Spleen (tissue), 13 donors: ENCODE data around the gene KRT25. TPM values are rescaled to one million over a fixed set of nuclear protein-coding genes. Genes with fewer than 3 reads are reported as not detected.
A peak's percentile ranks its signal among the peaks of the same experiment; 100 is the strongest.

ENCODE experiments used
- DNase-seq: peaks from one replicate; pipeline ENCODE4 v3.0.0-alpha.2; 2020
- H3K27ac ChIP-seq, 8 donors: fragments of 200-600 bp; sonication (generic) in 7 of 8; 1 replicate in 4 of 8; 2 replicates in 4 of 8; pipeline versions ENCODE4 v1.5.0 to v1.8.0; 2016 to 2021; ENCODE audit warnings: inconsistent platforms in 4 of 8, mild to moderate bottlenecking in 4 of 8, moderate library complexity in 1 of 8
- H3K27me3 ChIP-seq, 7 donors: fragments of 200-600 bp; sonication (generic) in 6 of 7; replicated peaks in 1 of 7; 1 replicate in 4 of 7; 2 replicates in 3 of 7; pipeline versions ENCODE4 v1.5.0 to v1.8.0; 2016 to 2021; ENCODE audit warnings: inconsistent platforms in 3 of 7, mild to moderate bottlenecking in 1 of 7
- H3K36me3 ChIP-seq, 6 donors: fragments of 200-600 bp; sonication (generic) in 5 of 6; 1 replicate in 4 of 6; 2 replicates in 2 of 6; pipeline versions ENCODE4 v1.5.0 to v1.8.0; 2016 to 2021; ENCODE audit warnings: inconsistent platforms in 2 of 6
- H3K4me1 ChIP-seq, 6 donors: fragments of 200-600 bp; sonication (generic) in 5 of 6; 1 replicate in 3 of 6; 2 replicates in 3 of 6; pipeline versions ENCODE4 v1.5.0 to v1.8.0; 2016 to 2021; ENCODE audit warnings: inconsistent platforms in 3 of 6
- H3K4me3 ChIP-seq, 8 donors: fragments of 200-600 bp; sonication (generic) in 7 of 8; 1 replicate in 4 of 8; 2 replicates in 4 of 8; pipeline versions ENCODE4 v1.5.0 to v1.8.0; 2016 to 2021; ENCODE audit warnings: inconsistent platforms in 4 of 8, mild to moderate bottlenecking in 4 of 8, moderate library complexity in 2 of 8
- H3K9me3 ChIP-seq, 8 donors: fragments of 200-600 bp; sonication (generic) in 7 of 8; 1 replicate in 4 of 8; 2 replicates in 4 of 8; pipeline versions ENCODE4 v1.5.0 to v1.8.0; 2016 to 2021; ENCODE audit warnings: inconsistent platforms in 4 of 8
- POLR2A ChIP-seq, 3 donors: fragments of 450-650 bp; IDR thresholded peaks; one replicate each; pipeline ENCODE4 v1.5.1; 2017; ENCODE audit warnings: antibody characterized with exemption in 3 of 3, mild to moderate bottlenecking in 1 of 3
- POLR2AphosphoS5 ChIP-seq, 3 donors: sonication (generic); formaldehyde crosslinking; IDR thresholded peaks; one replicate each; pipeline ENCODE4 v1.5.1; 2017; ENCODE audit warnings: antibody characterized with exemption in 3 of 3
- WGBS, 5 donors: extraction: QIAGEN DNeasy Blood & Tissue Kit in 3 of 5; methylation state at CpG; one replicate each; pipeline versions ENCODE4 v1.1.5 to v1.1.7; 2013 to 2018; 5-methylcytosine and 5-hydroxymethylcytosine counted together
- intact Hi-C: fragments of 100-400 bp; cut with DNase I; formaldehyde crosslinking; loops from one replicate; pipeline ENCODE4 v1.15.0; 2023; ENCODE audit warnings: low total_unique reads
- long read RNA-seq, 2 donors: transcript quantifications; one replicate each; lab custom pipeline, GENCODE V29; 2026
- polyA plus RNA-seq, 3 donors: library from polyadenylated mRNA; stranded (reverse); fragments of 200-250 nt; gene quantifications; one replicate each; pipeline ENCODE4 v1.2.1, GENCODE V29; 2013
- total RNA-seq, 7 donors: library from RNA; depleted of rRNA in 3 of 7; stranded (reverse); fragments of >200 nt in 3 of 7; fragmentation: NEBNext Ultra II Directional in 4 of 7; extraction: Animal tissue kit (Norgen Biotek cat#: 25700) in 4 of 7; gene quantifications; one replicate each; pipeline versions ENCODE4 v1.1.0 to v1.2.1, GENCODE V29; 2016 to 2021
- TF ChIP-seq, protein P1 (sequence below), 11 experiments: fragments of 200-600 bp in 7 of 11; fragments of 450-650 bp in 4 of 11; sonication (generic) in 4 of 11; IDR thresholded peaks in 8 of 11; conservative IDR thresholded peaks in 3 of 11; 1 replicate in 7 of 11; 2 replicates in 4 of 11; pipeline versions ENCODE4 v1.4.0 to v1.8.0; 2016 to 2021; ENCODE audit warnings: antibody characterized with exemption in 11 of 11, inconsistent platforms in 4 of 11, mild to moderate bottlenecking in 1 of 11
- donor health status: healthy with polysubstance abuse.
- donor health status: DM: no; HTN: no; CAD: no; lungs with moderate emphysema.
- donor health status: DM: no; HTN: no; CAD: no.
- donor health status: Bipolar disorder and iron deficiency.
- donor health status: healthy.
- donor health status: DM: no; HTN: no; CAD: no.
- donor health status: DM: yes; HTN: yes; CAD: no.

KRT25 gene, protein sequence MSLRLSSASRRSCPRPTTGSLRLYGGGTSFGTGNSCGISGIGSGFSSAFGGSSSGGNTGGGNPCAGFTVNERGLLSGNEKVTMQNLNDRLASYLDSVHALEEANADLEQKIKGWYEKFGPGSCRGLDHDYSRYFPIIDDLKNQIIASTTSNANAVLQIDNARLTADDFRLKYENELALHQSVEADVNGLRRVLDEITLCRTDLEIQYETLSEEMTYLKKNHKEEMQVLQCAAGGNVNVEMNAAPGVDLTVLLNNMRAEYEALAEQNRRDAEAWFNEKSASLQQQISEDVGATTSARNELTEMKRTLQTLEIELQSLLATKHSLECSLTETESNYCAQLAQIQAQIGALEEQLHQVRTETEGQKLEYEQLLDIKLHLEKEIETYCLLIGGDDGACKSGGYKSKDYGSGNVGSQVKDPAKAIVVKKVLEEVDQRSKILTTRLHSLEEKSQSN
- total RNA-seq = not detected
- not detected for polyA plus RNA-seq
- long read RNA-seq, donor 1 = 0 reads
- long read RNA-seq, donor 2 = 0 reads

GRCh38 chr17:40755231-40755630 is at the start of gene KRT25:
TSS of gene KRT25 (minus strand) at chr17:40755331. CDS start at chr17:40755271, 60 bp downstream.
- WGBS, 5 donors = 69 to 87% (median 72%) methylated on average over 4 of the region's 4 CpGs
- no peaks in the 10 kb centered on the region for H3K36me3 ChIP-seq
- H3K4me1 ChIP-seq = no peaks in the 10 kb centered on the region
- peaks cover 4 to 37% (median 28%) of the 10 kb centered on the region in 8 donors for H3K9me3 ChIP-seq
- H3K27ac ChIP-seq = no peak within 1 kb of the TSS
- no peak for DNase-seq
- H3K27me3 ChIP-seq = peaks cover 0 to 32% (median 0%) of the 10 kb centered on the region in 7 donors
- H3K4me3 ChIP-seq = no peak within 1 kb of the TSS
- TF ChIP-seq, protein P1, sequence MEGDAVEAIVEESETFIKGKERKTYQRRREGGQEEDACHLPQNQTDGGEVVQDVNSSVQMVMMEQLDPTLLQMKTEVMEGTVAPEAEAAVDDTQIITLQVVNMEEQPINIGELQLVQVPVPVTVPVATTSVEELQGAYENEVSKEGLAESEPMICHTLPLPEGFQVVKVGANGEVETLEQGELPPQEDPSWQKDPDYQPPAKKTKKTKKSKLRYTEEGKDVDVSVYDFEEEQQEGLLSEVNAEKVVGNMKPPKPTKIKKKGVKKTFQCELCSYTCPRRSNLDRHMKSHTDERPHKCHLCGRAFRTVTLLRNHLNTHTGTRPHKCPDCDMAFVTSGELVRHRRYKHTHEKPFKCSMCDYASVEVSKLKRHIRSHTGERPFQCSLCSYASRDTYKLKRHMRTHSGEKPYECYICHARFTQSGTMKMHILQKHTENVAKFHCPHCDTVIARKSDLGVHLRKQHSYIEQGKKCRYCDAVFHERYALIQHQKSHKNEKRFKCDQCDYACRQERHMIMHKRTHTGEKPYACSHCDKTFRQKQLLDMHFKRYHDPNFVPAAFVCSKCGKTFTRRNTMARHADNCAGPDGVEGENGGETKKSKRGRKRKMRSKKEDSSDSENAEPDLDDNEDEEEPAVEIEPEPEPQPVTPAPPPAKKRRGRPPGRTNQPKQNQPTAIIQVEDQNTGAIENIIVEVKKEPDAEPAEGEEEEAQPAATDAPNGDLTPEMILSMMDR (IDR thresholded peaks at IDR 0.05 in 8 of 11, conservative IDR thresholded peaks at IDR 0.05 in 3 of 11) = no peak
- no peak for TF ChIP-seq POLR2A (IDR thresholded peaks at IDR 0.05)
- no peak for TF ChIP-seq POLR2AphosphoS5 (IDR thresholded peaks at IDR 0.05)
- intact Hi-C loops = no loop called here

- intact Hi-C loops = loop anchor here (5.0 to 10.0 kb wide), 2 partner anchors 521 to 844 kb away; no protein-coding TSS in a partner anchor
- peaks cover 0 to 79% (median 18%) of the 10 kb centered on the region in 7 donors for H3K27me3 ChIP-seq
- H3K27ac ChIP-seq = no peak overlapping the region
- no peaks in the 10 kb centered on the region for H3K9me3 ChIP-seq
- no peak overlapping the region for H3K4me3 ChIP-seq
- TF ChIP-seq POLR2A (IDR thresholded peaks at IDR 0.05) = no peak
- TF ChIP-seq, protein P1 (IDR thresholded peaks at IDR 0.05 in 8 of 11, conservative IDR thresholded peaks at IDR 0.05 in 3 of 11) = peak; percentile 71 to 93 (median 82)
- H3K4me1 ChIP-seq = peaks cover 0 to 7% (median 0%) of the 10 kb centered on the region in 6 donors
- peak; percentile 90 for DNase-seq
- no peaks in the 10 kb centered on the region for H3K36me3 ChIP-seq
- WGBS, 5 donors = 12 to 15% (median 14%) methylated on average over 13 of the region's 13 CpGs
Observed at GRCh38 chr17:40803617-40804082, 48.5 kb upstream of the KRT25 start.

DNA sequence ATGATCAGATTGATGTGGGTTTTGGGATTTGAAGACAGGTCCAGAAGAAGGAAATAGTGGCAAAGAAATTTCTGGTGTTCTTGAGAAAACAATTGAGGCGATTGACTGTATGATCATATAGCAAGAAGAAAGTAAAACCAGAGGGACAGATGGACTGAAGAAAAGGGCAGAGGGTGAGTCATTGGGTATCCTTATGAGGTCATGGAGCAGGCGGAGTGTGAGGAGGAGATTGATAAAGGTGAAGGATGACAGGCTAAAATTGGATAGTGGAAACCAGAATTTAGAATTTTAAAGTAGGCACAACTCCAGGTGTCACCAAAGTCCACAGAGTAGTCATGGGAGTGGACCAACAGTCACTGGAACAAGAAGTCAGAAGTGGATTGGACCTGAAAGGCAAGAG is 46.0 kb upstream of the KRT25 start:
- Histone ChIP-seq H3K9me3 (no peaks in the 10 kb centered on the region), H3K27ac (no peak overlapping the region), H3K4me1 (peaks cover 0 to 7% (median 0%) of the 10 kb centered on the region in 6 donors), H3K27me3 (peaks cover 0 to 77% (median 16%) of the 10 kb centered on the region in 7 donors), H3K4me3 (no peak overlapping the region), H3K36me3 (no peaks in the 10 kb centered on the region)
- DNase-seq = no peak
- TF ChIP-seq, protein P1 (IDR thresholded peaks at IDR 0.05 in 8 of 11, conservative IDR thresholded peaks at IDR 0.05 in 3 of 11) = no peak
- no peak for TF ChIP-seq POLR2A (IDR thresholded peaks at IDR 0.05)
- TF ChIP-seq POLR2AphosphoS5 (IDR thresholded peaks at IDR 0.05) = no peak
- 73 to 93% (median 82%) methylated on average over 2 of the region's 2 CpGs for WGBS, 5 donors
- intact Hi-C loops = loop anchor here (5.0 to 10.0 kb wide), 2 partner anchors 524 to 846 kb away; no protein-coding TSS in a partner anchor

DNA sequence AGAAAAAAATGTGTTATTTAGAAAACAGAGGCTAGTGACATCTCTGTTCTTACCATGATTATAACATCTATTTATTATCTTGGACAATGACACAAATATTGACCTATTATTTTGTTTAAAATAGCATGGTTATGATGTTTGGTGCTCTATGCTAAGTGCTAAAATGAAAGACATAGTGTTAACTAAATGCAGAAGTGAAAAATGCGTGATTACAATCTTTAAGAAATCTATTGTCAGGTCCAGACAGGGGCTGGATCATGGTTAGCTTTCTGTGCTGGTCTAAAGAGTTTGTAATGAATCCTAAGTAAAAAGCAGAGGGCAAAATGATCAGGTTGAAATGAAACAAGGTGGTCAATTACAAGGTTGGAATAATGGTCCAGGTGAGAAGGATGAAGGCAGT is 45.2 kb upstream of the KRT25 start:
- no peak overlapping the region for H3K4me3 ChIP-seq
- 49 to 68% (median 58%) methylated on average over 1 of the region's 1 CpG for WGBS, 5 donors
- intact Hi-C loops = loop anchor here (5.0 to 10.0 kb wide), 2 partner anchors 524 to 847 kb away; no protein-coding TSS in a partner anchor
- no peak for DNase-seq
- TF ChIP-seq, protein P1 (IDR thresholded peaks at IDR 0.05 in 8 of 11, conservative IDR thresholded peaks at IDR 0.05 in 3 of 11) = no peak
- TF ChIP-seq POLR2AphosphoS5 (IDR thresholded peaks at IDR 0.05) (no peak), POLR2A (IDR thresholded peaks at IDR 0.05) (no peak)
- no peaks in the 10 kb centered on the region for H3K36me3 ChIP-seq
- peaks cover 0 to 78% (median 16%) of the 10 kb centered on the region in 7 donors for H3K27me3 ChIP-seq
- peaks cover 0 to 7% (median 0%) of the 10 kb centered on the region in 6 donors for H3K4me1 ChIP-seq
- H3K9me3 ChIP-seq = no peaks in the 10 kb centered on the region
- H3K27ac ChIP-seq = no peak overlapping the region
